Measurements from ENCODE around the gene EYA2. TPM values are rescaled to one million over a fixed set of nuclear protein-coding genes. Genes with fewer than 3 reads are reported as not detected.
A peak's percentile ranks its signal among the peaks of the same experiment; 100 is the strongest.

The EYA2 gene, protein sequence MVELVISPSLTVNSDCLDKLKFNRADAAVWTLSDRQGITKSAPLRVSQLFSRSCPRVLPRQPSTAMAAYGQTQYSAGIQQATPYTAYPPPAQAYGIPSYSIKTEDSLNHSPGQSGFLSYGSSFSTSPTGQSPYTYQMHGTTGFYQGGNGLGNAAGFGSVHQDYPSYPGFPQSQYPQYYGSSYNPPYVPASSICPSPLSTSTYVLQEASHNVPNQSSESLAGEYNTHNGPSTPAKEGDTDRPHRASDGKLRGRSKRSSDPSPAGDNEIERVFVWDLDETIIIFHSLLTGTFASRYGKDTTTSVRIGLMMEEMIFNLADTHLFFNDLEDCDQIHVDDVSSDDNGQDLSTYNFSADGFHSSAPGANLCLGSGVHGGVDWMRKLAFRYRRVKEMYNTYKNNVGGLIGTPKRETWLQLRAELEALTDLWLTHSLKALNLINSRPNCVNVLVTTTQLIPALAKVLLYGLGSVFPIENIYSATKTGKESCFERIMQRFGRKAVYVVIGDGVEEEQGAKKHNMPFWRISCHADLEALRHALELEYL
- polyA plus RNA-seq: under 1 TPM in 2 of 4 donors, not detected in 2; 0.50 to 0.70 TPM
- long read RNA-seq, donor 1: 0 reads
- long read RNA-seq, donor 2: 0 reads
- long read RNA-seq, donor 3: 0 reads
- long read RNA-seq, donor 4: 0 reads
- long read RNA-seq, donor 5: 0 reads
- long read RNA-seq, donor 6: 0 reads
- long read RNA-seq, donor 7: 0 reads
- long read RNA-seq, donor 8, partial matches to known transcripts: 0 of 1 reads
- long read RNA-seq, donor 8, other reads (novel, unspliced or antisense): 0 of 1 reads
- long read RNA-seq, donor 9: 0 reads
- long read RNA-seq, donor 10: 0 reads

- peak within 1 kb of the TSS in 2 of 3 donors; percentile 25 to 27 for H3K4me3 ChIP-seq (ENCODE audit: low read depth in 1 of 3, low read length in 3 of 3)
- H3K4me1 ChIP-seq (ENCODE audit: control insufficient read depth in 3 of 3, insufficient read depth in 2 of 3, low read depth in 1 of 3, low read length in 2 of 3): no peaks in the 10 kb centered on the region
- WGBS, 3 donors: 2 to 8% (median 2%) methylated on average over 17 to 51 of the region's 52 CpGs
- peaks cover 17 to 46% (median 18%) of the 10 kb centered on the region in 3 donors for H3K27me3 ChIP-seq (ENCODE audit: control insufficient read depth in 3 of 3, insufficient read depth in 3 of 3, low read length in 3 of 3)
- no peaks in the 10 kb centered on the region for H3K36me3 ChIP-seq (ENCODE audit: control insufficient read depth in 3 of 3, insufficient read depth in 2 of 3, low read depth in 1 of 3, low read length in 3 of 3)
- DNase-seq (peak in 1 of 2 donors; percentile 22), FAIRE-seq (no peak)
- H3K9me3 ChIP-seq (ENCODE audit: control insufficient read depth in 2 of 2, insufficient read depth in 1 of 2, low read depth in 1 of 2, low read length in 1 of 2): peaks cover 0 to 10% of the 10 kb centered on the region in 2 donors
- no peak within 1 kb of the TSS for H3K27ac ChIP-seq (ENCODE audit: low read depth in 1 of 3, low read length in 2 of 3)
Observed at GRCh38 chr20:46894579-46894958, at the start of gene EYA2. Gene EYA2 (plus strand): TSS chr20:46894843. CDS start chr20:46990011, 95,168 bp downstream.

- Histone ChIP-seq H3K27ac (ENCODE audit: low read depth in 1 of 3, low read length in 2 of 3) (no peak overlapping the region), H3K4me3 (ENCODE audit: low read depth in 1 of 3, low read length in 3 of 3) (no peak overlapping the region), H3K9me3 (ENCODE audit: control insufficient read depth in 2 of 2, insufficient read depth in 1 of 2, low read depth in 1 of 2, low read length in 1 of 2) (no peaks in the 10 kb centered on the region), H3K4me1 (ENCODE audit: control insufficient read depth in 3 of 3, insufficient read depth in 2 of 3, low read depth in 1 of 3, low read length in 2 of 3) (no peaks in the 10 kb centered on the region), H3K27me3 (ENCODE audit: control insufficient read depth in 3 of 3, insufficient read depth in 3 of 3, low read length in 3 of 3) (no peaks in the 10 kb centered on the region), H3K36me3 (ENCODE audit: control insufficient read depth in 3 of 3, insufficient read depth in 2 of 3, low read depth in 1 of 3, low read length in 3 of 3) (no peaks in the 10 kb centered on the region)
- FAIRE-seq (no peak), DNase-seq (no peak)
- 69 to 83% (median 79%) methylated on average over 9 of the region's 9 CpGs for WGBS, 3 donors
Observed at GRCh38 chr20:46844965-46845364, 49.7 kb upstream of the EYA2 start.

GRCh38 chr20:46849269-46849668 lies 45.4 kb upstream of the EYA2 start:
- Histone ChIP-seq H3K4me3 (ENCODE audit: low read depth in 1 of 3, low read length in 3 of 3) (no peak overlapping the region), H3K4me1 (ENCODE audit: control insufficient read depth in 3 of 3, insufficient read depth in 2 of 3, low read depth in 1 of 3, low read length in 2 of 3) (no peaks in the 10 kb centered on the region), H3K27me3 (ENCODE audit: control insufficient read depth in 3 of 3, insufficient read depth in 3 of 3, low read length in 3 of 3) (no peaks in the 10 kb centered on the region), H3K9me3 (ENCODE audit: control insufficient read depth in 2 of 2, insufficient read depth in 1 of 2, low read depth in 1 of 2, low read length in 1 of 2) (no peaks in the 10 kb centered on the region), H3K36me3 (ENCODE audit: control insufficient read depth in 3 of 3, insufficient read depth in 2 of 3, low read depth in 1 of 3, low read length in 3 of 3) (no peaks in the 10 kb centered on the region), H3K27ac (ENCODE audit: low read depth in 1 of 3, low read length in 2 of 3) (no peak overlapping the region)
- FAIRE-seq (no peak), DNase-seq (no peak)
- 88 to 97% (median 93%) methylated on average over 4 of the region's 4 CpGs for WGBS, 3 donors

- no peak for DNase-seq
- 85 to 87% (median 87%) methylated on average over 5 of the region's 5 CpGs for WGBS, 3 donors
Observed at GRCh38 chr20:46849751-46850150, 44.9 kb upstream of the EYA2 start.

GRCh38 chr20:46850416-46850815 lies 44.2 kb upstream of the EYA2 start:
- Histone ChIP-seq H3K27me3 (ENCODE audit: control insufficient read depth in 3 of 3, insufficient read depth in 3 of 3, low read length in 3 of 3) (no peaks in the 10 kb centered on the region), H3K4me1 (ENCODE audit: control insufficient read depth in 3 of 3, insufficient read depth in 2 of 3, low read depth in 1 of 3, low read length in 2 of 3) (no peaks in the 10 kb centered on the region), H3K9me3 (ENCODE audit: control insufficient read depth in 2 of 2, insufficient read depth in 1 of 2, low read depth in 1 of 2, low read length in 1 of 2) (no peaks in the 10 kb centered on the region), H3K36me3 (ENCODE audit: control insufficient read depth in 3 of 3, insufficient read depth in 2 of 3, low read depth in 1 of 3, low read length in 3 of 3) (no peaks in the 10 kb centered on the region), H3K4me3 (ENCODE audit: low read depth in 1 of 3, low read length in 3 of 3) (no peak overlapping the region), H3K27ac (ENCODE audit: low read depth in 1 of 3, low read length in 2 of 3) (peak overlapping the region; percentile 9 to 49 (median 48))
- no peak for FAIRE-seq
- 12 to 43% (median 33%) methylated on average over 10 of the region's 10 CpGs for WGBS, 3 donors
- peak; percentile 91 to 94 for DNase-seq

More at GRCh38 chr20:46849751-46850150, 44.9 kb upstream of the EYA2 start:
- Histone ChIP-seq H3K4me1 (ENCODE audit: control insufficient read depth in 3 of 3, insufficient read depth in 2 of 3, low read depth in 1 of 3, low read length in 2 of 3) (no peaks in the 10 kb centered on the region), H3K36me3 (ENCODE audit: control insufficient read depth in 3 of 3, insufficient read depth in 2 of 3, low read depth in 1 of 3, low read length in 3 of 3) (no peaks in the 10 kb centered on the region), H3K27me3 (ENCODE audit: control insufficient read depth in 3 of 3, insufficient read depth in 3 of 3, low read length in 3 of 3) (no peaks in the 10 kb centered on the region), H3K9me3 (ENCODE audit: control insufficient read depth in 2 of 2, insufficient read depth in 1 of 2, low read depth in 1 of 2, low read length in 1 of 2) (no peaks in the 10 kb centered on the region), H3K27ac (ENCODE audit: low read depth in 1 of 3, low read length in 2 of 3) (no peak overlapping the region), H3K4me3 (ENCODE audit: low read depth in 1 of 3, low read length in 3 of 3) (no peak overlapping the region)
- no peak for FAIRE-seq

DNA sequence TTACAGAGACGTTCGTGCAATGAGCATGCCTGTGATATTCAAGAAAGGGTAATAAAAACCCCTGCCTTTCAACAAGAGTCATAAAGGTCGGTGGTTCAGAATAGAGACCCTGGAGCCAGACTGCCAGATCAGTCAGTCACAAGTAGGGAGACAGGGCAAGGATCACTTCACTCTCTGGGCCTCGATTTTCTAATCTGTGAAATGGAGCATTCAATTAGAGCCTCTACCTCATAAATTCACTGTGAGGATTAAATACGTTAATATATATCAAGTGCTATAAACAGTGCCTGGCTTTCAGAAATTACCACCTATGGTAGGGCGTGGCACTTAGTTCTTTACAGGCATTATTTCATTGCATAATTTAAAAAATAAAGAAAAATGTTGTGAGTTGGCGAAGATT lies 43.7 kb upstream of the EYA2 start:
- no peak for DNase-seq
- Histone ChIP-seq H3K27me3 (ENCODE audit: control insufficient read depth in 3 of 3, insufficient read depth in 3 of 3, low read length in 3 of 3) (no peaks in the 10 kb centered on the region), H3K4me1 (ENCODE audit: control insufficient read depth in 3 of 3, insufficient read depth in 2 of 3, low read depth in 1 of 3, low read length in 2 of 3) (no peaks in the 10 kb centered on the region), H3K9me3 (ENCODE audit: control insufficient read depth in 2 of 2, insufficient read depth in 1 of 2, low read depth in 1 of 2, low read length in 1 of 2) (no peaks in the 10 kb centered on the region), H3K27ac (ENCODE audit: low read depth in 1 of 3, low read length in 2 of 3) (peak overlapping the region in 2 of 3 donors; percentile 48 to 49), H3K4me3 (ENCODE audit: low read depth in 1 of 3, low read length in 3 of 3) (no peak overlapping the region), H3K36me3 (ENCODE audit: control insufficient read depth in 3 of 3, insufficient read depth in 2 of 3, low read depth in 1 of 3, low read length in 3 of 3) (no peaks in the 10 kb centered on the region)
- FAIRE-seq: no peak
- WGBS, 3 donors: 38 to 68% (median 47%) methylated on average over 7 of the region's 7 CpGs

DNA sequence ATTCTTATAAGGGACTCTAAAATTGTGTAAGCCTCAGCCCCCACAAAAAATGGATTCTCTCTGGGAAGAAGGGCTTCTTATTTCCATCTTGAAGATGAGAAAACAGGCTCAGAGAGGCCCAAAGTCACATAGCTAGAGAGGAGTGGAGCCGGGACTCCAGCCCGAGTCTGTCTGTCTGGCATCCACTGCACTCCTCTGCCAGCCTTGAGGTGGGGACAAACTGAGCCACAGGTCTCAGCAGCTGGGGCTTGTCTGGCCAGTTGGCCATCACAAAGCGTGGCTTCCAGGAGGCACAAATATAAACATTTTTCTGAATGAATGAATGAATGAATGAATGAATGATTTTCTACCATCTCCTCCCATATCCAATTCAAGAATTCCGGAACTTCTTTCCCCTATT lies 42.9 kb upstream of the EYA2 start:
- H3K27me3 ChIP-seq (ENCODE audit: control insufficient read depth in 3 of 3, insufficient read depth in 3 of 3, low read length in 3 of 3): no peaks in the 10 kb centered on the region
- no peaks in the 10 kb centered on the region for H3K4me1 ChIP-seq (ENCODE audit: control insufficient read depth in 3 of 3, insufficient read depth in 2 of 3, low read depth in 1 of 3, low read length in 2 of 3)
- H3K27ac ChIP-seq (ENCODE audit: low read depth in 1 of 3, low read length in 2 of 3): no peak overlapping the region
- WGBS, 3 donors: 87 to 91% (median 88%) methylated on average over 4 of the region's 4 CpGs
- no peak overlapping the region for H3K4me3 ChIP-seq (ENCODE audit: low read depth in 1 of 3, low read length in 3 of 3)
- DNase-seq (no peak), FAIRE-seq (no peak)
- H3K36me3 ChIP-seq (ENCODE audit: control insufficient read depth in 3 of 3, insufficient read depth in 2 of 3, low read depth in 1 of 3, low read length in 3 of 3): no peaks in the 10 kb centered on the region
- no peaks in the 10 kb centered on the region for H3K9me3 ChIP-seq (ENCODE audit: control insufficient read depth in 2 of 2, insufficient read depth in 1 of 2, low read depth in 1 of 2, low read length in 1 of 2)

GRCh38 chr20:46852313-46852712 lies 42.3 kb upstream of the EYA2 start:
- Histone ChIP-seq H3K36me3 (ENCODE audit: control insufficient read depth in 3 of 3, insufficient read depth in 2 of 3, low read depth in 1 of 3, low read length in 3 of 3) (no peaks in the 10 kb centered on the region), H3K27ac (ENCODE audit: low read depth in 1 of 3, low read length in 2 of 3) (no peak overlapping the region), H3K4me3 (ENCODE audit: low read depth in 1 of 3, low read length in 3 of 3) (no peak overlapping the region), H3K27me3 (ENCODE audit: control insufficient read depth in 3 of 3, insufficient read depth in 3 of 3, low read length in 3 of 3) (no peaks in the 10 kb centered on the region), H3K9me3 (ENCODE audit: control insufficient read depth in 2 of 2, insufficient read depth in 1 of 2, low read depth in 1 of 2, low read length in 1 of 2) (no peaks in the 10 kb centered on the region), H3K4me1 (ENCODE audit: control insufficient read depth in 3 of 3, insufficient read depth in 2 of 3, low read depth in 1 of 3, low read length in 2 of 3) (no peaks in the 10 kb centered on the region)
- FAIRE-seq (no peak), DNase-seq (no peak)
- 67 to 76% (median 75%) methylated on average over 4 of the region's 4 CpGs for WGBS, 3 donors

Data from small intestine (tissue), 16 donors.